Hematopoietic multipotent progenitor cell (in vitro differentiated cells): ENCODE data around the gene MYZAP. TPM values are rescaled to one million over a fixed set of nuclear protein-coding genes. Genes with fewer than 3 reads are reported as not detected.
"Not testable (repeated sequence)": the region's sequence is repeated elsewhere in the genome, so short reads cannot be mapped to it uniquely, and the experiment has no call there.

Experiments used
- DNase-seq, 3 donors: peaks; one replicate each; pipeline ENCODE4 v3.0.0-alpha.2; 2011 to 2015; ENCODE audit warnings: low read depth in 2 of 3, low spot score in 2 of 3
- total RNA-seq: library from RNA; depleted of rRNA; stranded (reverse); fragments of >200 nt; gene quantifications from one replicate; pipeline ENCODE4 v1.2.3, GENCODE V29; 2012

MYZAP gene
- total RNA-seq, 1 donor, result 0.27 TPM

DNA sequence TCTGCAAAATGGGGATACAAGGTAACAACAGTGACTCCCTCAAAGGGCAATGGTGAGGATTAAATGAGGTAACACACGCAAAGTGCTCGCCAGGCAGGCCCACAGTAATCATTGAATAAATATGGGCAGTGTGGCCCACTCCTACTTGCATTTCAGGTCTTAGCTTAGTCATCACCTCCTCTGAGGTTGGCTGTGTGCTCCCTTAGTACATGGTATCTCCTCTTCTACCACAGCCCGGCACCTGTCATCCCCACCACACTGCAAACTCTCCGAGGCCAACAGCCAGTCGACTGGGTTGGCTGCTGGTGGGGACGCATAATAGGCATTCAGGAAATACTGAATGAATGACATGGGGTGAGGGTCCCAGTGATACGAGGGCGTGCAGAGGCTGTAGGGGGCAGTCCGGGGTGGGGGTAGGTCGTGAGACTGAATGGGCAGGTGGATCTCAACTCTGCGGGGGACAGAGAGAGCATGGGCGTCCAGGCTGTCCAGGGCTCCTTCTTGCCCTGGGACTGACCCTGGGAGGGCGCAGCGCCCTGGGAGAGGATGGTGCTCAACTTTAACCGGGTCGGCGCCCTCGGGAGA, 375 bp upstream of the MYZAP start:
- no peak for DNase-seq

DNA sequence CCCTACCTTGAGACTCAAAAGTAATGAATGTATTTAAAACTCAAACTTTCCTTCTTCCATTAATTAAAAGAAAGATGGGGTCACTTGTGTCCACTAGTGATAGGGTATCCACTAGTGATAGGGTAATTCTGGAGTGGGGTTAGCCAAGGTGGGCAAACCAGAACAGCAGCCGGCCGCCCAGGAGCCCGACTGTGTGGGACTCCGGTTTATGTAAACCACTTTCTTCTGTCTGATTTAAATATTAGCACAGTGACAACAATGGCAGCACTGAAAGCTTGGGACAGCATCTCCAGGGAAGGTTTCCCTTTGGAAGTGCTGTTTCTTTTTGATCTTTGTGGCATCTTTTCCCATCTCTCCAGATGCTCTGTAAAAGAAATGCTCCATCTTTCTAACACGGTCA, 722 bp downstream of the MYZAP start:
- DNase-seq, result no peak

DNA sequence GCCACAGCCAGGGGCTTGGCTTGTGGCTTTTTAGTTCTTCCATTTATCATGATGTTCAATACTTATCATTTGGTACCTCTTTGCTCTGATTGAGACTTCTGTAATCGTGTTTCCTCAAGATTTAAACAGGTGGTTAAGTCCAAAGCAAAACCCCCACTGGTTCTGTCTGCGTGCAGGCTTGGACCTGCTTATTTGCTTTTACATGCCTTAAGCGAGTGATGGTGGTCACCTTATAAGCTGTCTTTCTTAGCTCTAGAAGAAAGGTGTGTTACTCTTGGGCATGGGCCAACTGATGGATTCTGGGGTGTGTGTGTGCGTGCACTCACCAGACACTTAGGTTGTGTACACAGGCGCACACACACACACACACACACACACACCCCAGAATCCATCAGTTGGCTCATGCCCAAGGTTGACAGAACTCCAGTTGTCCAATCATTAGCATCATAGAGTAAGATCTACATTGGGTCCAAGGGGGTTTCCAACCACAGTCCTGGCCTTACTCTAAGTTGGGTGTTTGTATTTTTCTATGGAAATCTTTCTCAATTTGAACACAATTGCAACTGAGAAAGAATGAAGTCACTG, 1.2 kb downstream of the MYZAP start:
- no peak for DNase-seq

DNA sequence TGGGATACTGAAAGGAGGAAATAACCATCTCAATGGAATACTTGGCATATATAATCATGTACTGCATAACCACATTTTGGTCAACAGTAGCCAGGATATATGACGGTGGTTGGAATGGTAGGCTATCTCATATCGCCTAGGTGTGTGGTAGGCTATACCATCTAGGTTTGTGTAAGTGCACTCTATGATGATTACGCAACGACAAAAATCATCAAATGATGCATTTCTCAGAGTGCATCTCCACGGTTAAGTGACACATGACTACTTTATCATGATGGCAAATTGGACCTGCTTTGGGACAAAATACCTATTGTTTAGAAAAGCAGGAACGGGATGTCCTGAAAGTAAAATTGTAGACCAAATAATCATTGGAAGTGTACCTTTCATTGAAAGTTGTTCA, 2.8 kb downstream of the MYZAP start:
- DNase-seq, result no peak

DNA sequence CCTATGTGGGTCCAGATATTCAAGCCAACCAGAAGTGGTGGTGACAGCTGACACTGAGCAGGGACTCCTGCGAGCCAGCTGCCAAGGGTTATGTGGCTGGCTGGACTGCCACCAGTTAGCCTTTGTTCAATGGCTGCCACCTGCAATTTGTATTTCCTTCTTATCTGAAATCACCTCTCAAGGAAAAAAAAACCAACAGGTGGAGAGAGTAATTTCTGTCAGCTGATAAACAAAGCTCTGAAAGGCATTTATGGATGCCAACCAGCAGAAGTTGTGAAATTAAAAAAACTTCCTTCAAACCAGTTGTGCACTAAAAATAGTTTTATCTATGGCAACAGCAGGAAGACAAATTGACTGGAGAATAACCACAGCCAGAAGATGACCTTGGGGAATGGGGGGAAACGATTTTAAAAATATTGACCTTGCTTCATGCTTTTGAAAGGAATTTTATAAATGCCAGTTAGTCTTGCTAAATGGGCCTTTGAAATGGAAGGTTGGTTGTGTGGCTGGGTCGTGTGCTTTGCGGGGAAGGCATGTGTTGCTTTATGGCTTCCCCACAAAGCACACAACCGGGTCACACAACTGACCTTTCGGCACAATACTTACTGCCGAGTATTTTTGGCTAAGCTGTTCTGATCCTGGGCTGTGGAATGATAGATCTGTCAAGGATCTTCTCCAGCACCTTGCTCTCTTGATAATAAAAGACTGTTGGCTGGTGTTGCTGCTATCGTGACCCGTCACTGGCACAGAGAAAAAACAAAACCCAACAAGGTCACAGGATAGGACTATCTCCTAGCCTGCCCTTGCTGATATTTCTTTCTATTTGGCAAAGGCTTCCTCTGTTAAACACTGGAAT, 3.5 kb downstream of the MYZAP start:
- DNase-seq, result peak in 1 of 3 donors; percentile 28

DNA sequence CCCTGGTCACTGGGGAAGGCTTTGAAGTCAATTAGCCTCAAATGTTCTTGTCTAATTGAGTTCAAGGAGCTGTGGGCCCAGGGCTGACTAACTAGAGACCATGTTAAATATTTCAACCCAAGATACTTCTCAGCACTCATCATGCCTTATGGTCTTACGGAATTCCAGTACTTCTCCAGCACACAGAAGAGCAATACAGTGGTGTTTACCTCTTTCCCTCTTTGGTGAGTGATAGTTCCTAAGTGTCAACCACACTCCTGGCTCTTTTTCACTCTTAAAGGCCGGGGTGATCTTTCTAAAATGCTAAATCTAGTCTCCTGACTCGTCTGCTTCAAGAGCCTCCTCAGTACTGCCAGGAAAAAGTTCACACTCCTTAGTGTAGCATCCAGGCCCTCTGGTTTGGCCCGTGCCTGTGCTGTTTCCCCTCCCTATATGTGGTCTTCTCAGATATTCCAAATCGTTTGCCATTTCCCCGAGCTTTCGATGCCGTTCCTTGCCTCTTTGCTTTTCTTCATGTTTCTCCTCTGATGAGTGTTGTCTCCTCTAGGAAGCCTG, 4.7 kb downstream of the MYZAP start:
- DNase-seq, result no peak

DNA sequence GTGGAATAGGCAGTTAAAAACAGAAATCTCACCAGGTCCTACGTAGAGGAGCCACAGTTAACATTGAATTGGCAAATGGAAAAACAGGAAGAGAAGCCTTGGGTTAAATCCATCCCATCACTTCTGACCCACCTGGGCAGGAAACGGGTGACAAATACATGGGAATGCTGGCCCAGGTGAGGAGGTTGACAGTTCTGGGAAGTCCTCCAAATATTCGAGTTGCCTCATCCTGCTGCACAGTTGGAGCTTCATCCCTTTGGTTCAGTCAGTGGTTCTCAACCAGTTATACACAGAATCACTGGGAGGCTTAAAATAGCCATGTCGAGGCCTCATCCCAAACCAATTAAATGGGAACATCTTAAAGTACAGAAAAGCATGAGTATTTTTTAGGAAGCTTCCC, 5.3 kb downstream of the MYZAP start:
- no peak for DNase-seq

DNA sequence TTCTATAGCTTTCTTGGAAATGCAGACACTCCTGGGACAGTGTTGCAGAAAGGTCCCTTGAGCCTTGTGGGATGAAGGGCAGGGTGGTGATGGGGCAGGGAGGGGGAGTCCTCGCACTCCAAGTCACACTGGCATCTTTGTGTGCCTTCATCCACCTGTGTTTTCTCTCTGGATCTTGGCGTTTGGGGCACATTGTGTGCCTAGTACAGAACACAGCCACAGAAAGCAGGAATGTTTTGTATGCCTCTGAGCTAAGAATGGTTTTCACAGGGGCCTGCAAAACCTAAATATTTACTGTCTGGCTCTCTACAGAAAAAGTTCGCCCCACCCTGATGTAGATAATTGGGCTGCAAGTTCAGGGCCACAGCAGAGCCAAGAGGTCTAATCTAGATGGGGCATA, 5.7 kb downstream of the MYZAP start:
- DNase-seq, result no peak

DNA sequence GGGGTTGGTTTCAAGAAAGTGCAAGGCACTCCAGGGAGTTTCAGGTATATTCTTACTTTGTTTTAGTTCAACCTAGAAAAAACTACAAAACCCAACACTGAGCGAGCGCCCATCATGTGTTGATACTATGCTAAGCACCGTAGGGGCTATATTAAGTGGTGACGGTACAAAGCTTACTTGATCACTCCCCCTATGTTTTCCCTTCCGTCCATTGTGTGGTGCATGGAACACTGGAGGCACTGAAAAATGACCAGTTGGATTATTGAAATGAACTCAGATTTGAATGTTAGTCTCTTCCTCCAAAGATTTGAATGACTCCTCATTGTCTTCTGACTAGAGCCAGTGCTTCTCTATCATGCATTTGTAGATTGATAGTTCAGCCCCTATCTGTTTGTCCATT, 6.6 kb downstream of the MYZAP start:
- DNase-seq, result no peak

DNA sequence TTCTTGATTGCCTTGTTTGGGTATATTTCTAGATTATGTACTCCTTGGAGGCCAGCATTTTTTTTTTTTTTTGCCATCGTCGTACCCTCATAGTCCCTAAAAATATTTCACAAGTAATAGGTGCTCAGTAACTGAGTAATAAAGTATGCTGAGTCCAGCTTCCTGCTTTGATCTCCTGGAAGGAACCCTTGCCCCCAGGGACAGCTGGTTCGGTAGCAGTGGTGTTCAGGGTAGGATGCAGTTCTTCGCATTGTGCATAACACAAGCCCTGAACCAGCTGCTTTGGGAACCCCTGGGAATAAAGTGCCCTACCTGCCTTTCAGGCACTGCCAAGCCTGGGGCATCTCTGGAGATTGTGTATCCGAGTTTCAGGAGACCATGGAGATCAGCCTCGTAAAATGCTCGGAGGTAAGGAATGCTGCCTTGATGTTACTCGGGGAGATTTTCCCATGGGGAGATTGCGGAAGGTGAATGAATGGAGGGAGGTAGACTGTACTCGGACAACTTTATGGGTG, 7.6 kb downstream of the MYZAP start:
- DNase-seq, result no peak

DNA sequence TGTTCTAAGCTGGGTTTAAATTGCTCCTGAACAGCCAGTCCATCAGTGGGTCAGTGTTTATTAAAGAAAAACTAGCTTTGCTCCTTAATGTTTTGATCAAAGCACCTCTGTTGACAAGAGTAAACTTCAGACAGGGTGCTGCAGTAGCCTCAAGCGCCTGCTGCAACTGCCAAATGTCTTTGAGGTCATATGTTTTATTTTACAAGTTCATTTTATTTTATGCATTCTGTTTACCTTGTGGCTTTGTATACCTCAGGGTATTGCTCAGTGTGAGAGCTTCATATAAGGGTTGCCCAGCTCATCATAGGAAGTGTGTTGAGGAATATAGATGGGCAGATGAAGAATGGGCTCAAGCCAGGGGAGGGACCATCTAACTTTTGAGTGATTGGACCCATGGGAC, 8.5 kb downstream of the MYZAP start:
- DNase-seq, result no peak

DNA sequence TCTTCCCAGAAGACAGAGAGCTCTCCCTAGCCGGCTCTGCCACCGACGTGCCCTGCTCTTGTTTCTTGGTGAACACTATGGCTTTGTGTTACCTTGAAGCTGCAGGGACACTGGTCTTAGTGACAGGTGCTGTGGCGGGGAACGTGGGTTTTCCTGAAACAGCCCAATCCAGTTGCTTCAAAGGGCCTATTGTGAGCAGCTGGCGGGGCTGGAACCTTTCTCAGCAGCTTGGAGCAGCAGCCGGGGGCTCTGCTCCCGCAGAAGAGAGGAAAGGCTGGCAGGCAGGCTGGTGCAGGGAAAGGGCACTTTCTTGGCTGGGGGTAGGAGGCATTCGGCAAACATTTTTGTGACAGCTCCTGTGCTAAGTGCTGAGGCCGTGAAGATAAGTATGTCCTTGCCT, 12.8 kb downstream of the MYZAP start:
- no peak for DNase-seq

DNA sequence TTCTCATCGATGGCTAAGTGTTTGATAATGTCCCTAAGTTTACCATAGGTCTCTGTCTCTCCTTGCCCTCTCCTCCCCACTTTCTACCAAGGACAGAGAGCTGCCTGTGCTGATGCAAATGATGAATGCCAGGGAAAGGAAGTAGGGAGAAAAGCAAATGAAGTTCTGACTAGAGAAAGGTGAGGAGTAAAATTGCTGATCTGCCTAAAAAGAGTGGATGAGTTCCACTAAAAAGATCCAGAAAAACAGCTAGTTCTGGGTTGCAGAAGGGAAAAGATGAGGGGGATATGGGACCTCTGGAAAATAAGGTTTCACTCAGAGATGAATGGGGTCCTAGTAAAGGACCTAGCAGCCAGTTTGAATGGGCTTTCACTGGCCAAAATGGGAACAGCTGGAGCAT, 13.8 kb downstream of the MYZAP start:
- DNase-seq, result no peak

DNA sequence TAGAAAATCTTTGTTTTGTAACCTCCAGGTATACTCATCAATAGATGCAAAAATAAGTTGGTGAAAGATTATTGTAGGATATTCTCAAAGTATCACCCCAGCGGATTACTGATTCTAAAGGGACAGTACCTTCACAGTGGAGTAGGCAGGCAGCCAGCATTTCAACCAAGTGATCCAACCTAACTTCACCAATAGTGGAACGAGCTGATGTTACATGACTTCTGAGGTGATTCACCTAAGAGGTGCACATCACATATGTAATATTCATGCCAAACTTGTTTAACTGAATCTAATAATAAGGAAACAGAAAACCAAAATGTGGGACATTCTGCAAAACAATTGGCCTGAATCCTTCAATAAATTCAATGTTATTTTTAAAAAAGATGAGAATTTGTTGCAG, 14.3 kb downstream of the MYZAP start:
- no peak for DNase-seq

DNA sequence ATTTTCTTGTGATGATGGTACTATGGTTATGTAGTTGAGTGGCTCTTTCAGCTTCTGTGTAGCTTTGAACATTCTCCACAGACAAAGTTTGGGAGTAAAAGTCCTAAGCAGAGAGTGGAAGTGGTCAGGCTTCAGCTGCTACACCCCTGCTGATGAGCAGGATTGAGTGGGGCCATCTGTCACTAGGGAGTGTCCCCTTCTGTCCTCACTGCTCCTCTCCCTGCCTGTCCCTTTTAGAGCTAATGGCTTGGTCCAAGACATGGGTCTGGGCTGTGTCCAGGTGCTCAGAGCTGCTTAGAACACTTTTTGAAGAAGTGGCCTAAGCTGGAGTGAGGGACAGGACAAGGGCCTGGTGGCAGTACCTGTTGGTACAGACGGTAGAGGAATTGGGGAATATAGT, 15.1 kb downstream of the MYZAP start:
- DNase-seq, result no peak

DNA sequence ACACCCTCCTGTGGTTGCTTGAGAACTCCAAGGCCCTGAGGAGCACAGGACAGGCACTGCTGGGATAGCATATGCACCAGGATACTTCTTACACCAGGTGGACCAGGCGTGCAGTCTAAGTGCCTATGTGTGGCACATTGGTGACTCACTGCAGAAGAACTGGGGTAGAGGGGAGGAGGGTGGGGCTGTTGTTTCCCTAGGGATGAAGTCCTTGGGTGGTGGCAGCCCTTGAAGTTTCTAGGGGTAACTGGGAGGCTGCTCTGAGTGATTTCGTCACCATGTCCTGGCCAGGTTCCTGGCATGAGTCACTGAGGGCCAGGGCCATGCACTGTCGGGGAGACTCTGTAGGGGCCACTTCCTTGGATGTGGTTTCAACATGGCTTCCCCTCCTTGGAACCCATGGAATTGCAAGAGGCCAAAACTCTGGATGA, 15.9 kb downstream of the MYZAP start:
- DNase-seq, result no peak

DNA sequence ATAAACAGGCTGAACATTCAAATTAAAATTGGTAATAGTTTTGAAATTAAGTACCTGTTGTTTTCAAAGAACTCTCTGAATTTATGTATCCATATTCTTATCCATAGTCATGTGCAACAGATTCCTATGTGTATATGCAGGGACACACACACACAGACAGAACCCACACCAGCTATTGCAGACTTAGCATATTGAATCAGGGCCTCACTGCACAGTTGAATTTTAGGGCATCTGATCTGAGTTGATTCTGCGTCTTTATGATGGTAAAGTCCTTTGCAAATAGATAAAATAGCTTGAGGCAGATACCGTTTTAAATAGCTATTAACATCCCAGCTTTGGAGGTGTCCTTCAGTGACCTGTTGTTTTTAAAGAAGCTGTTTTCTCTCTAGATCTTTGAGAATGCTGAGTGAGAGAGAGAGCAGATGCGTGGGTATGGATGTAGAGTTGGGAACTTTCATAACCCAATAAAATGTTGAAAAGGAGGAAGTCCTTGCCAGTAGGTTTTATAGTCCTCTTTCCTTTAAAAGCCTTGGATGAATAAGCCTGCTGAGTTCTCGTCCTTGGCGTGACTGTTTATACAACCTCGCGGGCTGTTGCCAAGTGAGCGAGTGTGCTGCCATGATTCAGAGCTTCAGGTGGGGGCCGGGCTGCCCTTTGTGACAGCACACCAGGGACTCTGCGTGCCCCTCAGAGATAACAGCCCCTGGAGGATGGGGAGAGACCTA, 18.3 kb downstream of the MYZAP start:
- DNase-seq, result no peak

DNA sequence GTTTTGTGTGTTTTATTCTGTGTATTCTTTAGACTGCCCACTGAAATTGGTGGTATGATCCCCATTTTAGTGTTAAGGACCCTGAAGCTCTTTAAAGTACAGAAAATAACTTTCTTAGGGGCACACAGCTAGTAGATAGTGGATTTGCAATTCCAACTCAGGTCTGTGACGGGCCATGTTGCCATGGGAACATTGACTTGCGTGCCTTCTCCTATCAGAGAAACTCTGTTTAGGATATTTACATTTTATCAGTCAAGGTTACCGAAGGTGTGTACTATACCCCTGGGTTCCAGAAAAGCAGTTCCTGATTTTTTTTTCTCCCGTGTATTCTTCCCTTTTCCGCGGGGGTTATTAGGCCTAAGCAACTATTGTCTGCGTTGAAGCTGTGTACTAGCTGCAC, 19.4 kb downstream of the MYZAP start:
- no peak for DNase-seq

DNA sequence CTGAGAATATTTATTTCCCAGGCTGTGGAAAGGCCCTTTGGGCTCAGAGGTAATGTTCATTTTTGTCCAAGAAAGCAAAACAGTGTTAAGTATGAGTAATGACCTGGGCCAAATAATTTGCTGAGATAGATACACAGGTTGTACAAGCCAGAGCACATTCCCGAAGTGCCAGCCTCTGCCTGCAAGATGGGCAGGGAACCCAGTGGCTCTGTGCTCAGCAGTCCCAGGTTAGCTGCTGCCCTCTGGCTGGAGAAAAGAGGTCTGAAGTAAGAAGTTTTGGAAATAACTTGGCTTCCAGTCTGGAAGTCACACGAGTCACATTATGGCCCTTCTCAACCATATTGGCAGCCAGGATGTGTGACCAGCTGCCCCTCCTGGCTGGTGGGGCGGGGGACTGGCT, 20.2 kb downstream of the MYZAP start:
- peak in 1 of 3 donors; percentile 26 for DNase-seq

DNA sequence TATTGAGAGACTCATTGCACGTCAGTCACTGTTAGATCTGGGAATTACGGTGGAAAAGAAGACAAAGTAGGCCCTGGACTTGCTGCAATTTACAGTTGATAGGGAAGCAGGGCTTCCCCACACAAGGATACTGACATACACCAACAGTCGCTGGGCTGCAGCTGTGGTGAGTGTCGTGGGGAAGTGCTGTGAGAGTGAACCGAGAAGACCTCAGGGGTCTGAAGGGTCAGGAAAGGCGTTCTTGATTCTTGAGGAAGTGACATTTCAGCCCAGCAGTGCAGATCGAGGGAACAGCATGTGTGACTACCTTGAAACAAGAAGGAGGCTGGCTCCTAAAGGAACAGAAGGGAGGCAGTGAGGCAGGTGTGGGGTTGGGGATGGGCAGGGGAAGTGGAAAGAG, 22.5 kb downstream of the MYZAP start:
- peak in 1 of 3 donors; percentile 57 for DNase-seq

DNA sequence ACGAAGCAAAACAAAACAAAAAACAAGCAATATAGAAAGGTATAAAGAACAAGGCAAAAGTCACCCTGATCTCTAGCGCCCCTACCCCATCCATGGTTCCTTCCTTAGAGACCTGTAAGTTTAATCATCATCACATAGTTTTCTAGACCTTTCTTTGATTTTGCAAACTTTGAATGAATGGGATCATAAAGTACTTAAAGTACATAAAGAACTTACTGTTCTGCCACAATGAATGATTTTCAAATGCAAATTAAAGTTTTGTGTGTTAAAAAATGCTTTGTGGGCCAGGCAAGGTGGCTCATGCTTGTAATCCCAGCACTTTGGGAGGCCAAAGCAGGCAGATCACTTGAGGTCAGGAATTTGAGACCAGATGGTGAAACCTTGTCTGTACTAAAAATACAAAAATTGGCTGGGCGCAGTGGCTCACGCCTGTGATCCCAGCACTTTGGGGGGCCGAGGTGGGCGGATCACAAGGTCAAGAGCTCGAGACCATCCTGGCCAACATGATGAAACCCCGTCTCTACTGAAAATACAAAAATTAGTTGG, 24.3 kb downstream of the MYZAP start:
- DNase-seq, result not testable (repeated sequence)
